Measurements from ENCODE around the gene KLK11. TPM values are rescaled to one million over a fixed set of nuclear protein-coding genes. Genes with fewer than 3 reads are reported as not detected.

Gene KLK11
- polyA plus RNA-seq, 3 donors = not detected

DNA sequence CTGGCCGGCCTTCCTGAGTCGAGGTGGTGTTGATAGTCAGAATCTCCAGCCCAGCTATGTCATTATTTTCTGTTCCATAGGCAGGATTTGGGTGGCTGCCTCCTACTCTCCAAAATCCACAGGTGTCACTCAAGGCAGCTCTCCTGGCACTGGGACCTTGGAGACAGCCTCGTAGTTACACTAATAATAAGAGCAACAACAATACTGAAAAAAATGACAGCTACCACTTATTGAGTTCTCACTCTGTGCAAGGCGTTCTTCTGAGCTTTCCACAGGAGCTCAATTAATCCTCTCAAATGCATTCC, 20.6 kb upstream of the KLK11 start:
- TF ChIP-seq, protein P1, sequence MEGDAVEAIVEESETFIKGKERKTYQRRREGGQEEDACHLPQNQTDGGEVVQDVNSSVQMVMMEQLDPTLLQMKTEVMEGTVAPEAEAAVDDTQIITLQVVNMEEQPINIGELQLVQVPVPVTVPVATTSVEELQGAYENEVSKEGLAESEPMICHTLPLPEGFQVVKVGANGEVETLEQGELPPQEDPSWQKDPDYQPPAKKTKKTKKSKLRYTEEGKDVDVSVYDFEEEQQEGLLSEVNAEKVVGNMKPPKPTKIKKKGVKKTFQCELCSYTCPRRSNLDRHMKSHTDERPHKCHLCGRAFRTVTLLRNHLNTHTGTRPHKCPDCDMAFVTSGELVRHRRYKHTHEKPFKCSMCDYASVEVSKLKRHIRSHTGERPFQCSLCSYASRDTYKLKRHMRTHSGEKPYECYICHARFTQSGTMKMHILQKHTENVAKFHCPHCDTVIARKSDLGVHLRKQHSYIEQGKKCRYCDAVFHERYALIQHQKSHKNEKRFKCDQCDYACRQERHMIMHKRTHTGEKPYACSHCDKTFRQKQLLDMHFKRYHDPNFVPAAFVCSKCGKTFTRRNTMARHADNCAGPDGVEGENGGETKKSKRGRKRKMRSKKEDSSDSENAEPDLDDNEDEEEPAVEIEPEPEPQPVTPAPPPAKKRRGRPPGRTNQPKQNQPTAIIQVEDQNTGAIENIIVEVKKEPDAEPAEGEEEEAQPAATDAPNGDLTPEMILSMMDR (IDR thresholded peaks at IDR 0.05) = no peak
- no peaks in the 10 kb centered on the region for H3K36me3 ChIP-seq (replicated peaks in 1 of 2; ENCODE audit: control insufficient read depth in 1 of 2, insufficient read depth in 2 of 2, low read length in 2 of 2)

GRCh38 chr19:51044327-51044726, 17.9 kb upstream of the KLK11 start:
- Histone ChIP-seq H3K79me2 (ENCODE audit: insufficient read depth, low read length) (no peaks in the 10 kb centered on the region), H3K4me1 (ENCODE audit: control insufficient read depth in 1 of 2, insufficient read depth in 2 of 2, low read length in 2 of 2) (no peaks in the 10 kb centered on the region), H3K27ac (ENCODE audit: low read depth in 1 of 2, low read length in 2 of 2) (no peak overlapping the region), H4K20me1 (ENCODE audit: insufficient read depth, low read length) (no peaks in the 10 kb centered on the region), H3K4me3 (replicated peaks in 1 of 3; ENCODE audit: low read depth in 2 of 3, low read length in 3 of 3) (no peak overlapping the region), H3K9me3 (replicated peaks in 1 of 2; ENCODE audit: control insufficient read depth in 1 of 2, insufficient read depth in 1 of 2, low read length in 2 of 2) (no peaks in the 10 kb centered on the region), H3K9ac (ENCODE audit: insufficient read depth, low read length, poor library complexity, severe bottlenecking) (no peak overlapping the region), H3K4me2 (replicated peaks; ENCODE audit: extremely low read depth, low read length, poor library complexity, severe bottlenecking) (no peak overlapping the region), H3K36me3 (replicated peaks in 1 of 2; ENCODE audit: control insufficient read depth in 1 of 2, insufficient read depth in 2 of 2, low read length in 2 of 2) (no peaks in the 10 kb centered on the region), H2AFZ (ENCODE audit: insufficient read depth, low read depth, low read length, poor library complexity, severe bottlenecking) (no peak overlapping the region), H3K27me3 (ENCODE audit: control insufficient read depth in 2 of 2, insufficient read depth in 2 of 2, low read length in 2 of 2) (peaks cover 0 to 5% of the 10 kb centered on the region in 2 donors)
- Mint-ChIP-seq H3K4me1 (no peaks in the 10 kb centered on the region), H3K4me3 (no peak overlapping the region), H3K36me3 (no peaks in the 10 kb centered on the region), H3K27me3 (ENCODE audit: low read depth in 3 of 3) (peaks cover 8 to 23% (median 21%) of the 10 kb centered on the region in 3 donors), H3K9me3 (peaks cover 0 to 17% (median 0%) of the 10 kb centered on the region in 7 donors), H3K27ac (no peak overlapping the region)
- intact Hi-C loops (cut with micrococcal nuclease) = no loop called here
- WGBS (ENCODE audit: insufficient coverage) = 100% methylated on average over 4 of the region's 11 CpGs
- no peak for DNase-seq
- TF ChIP-seq, protein P1 (IDR thresholded peaks at IDR 0.05) = no peak

More for the DNA sequence above, 20.6 kb upstream of the KLK11 start:
- Histone ChIP-seq H3K9ac (ENCODE audit: insufficient read depth, low read length, poor library complexity, severe bottlenecking) (no peak overlapping the region), H2AFZ (ENCODE audit: insufficient read depth, low read depth, low read length, poor library complexity, severe bottlenecking) (no peak overlapping the region), H3K27ac (ENCODE audit: low read depth in 1 of 2, low read length in 2 of 2) (no peak overlapping the region), H3K79me2 (ENCODE audit: insufficient read depth, low read length) (no peaks in the 10 kb centered on the region), H4K20me1 (ENCODE audit: insufficient read depth, low read length) (no peaks in the 10 kb centered on the region), H3K27me3 (ENCODE audit: control insufficient read depth in 2 of 2, insufficient read depth in 2 of 2, low read length in 2 of 2) (peaks cover 0 to 5% of the 10 kb centered on the region in 2 donors), H3K4me1 (ENCODE audit: control insufficient read depth in 1 of 2, insufficient read depth in 2 of 2, low read length in 2 of 2) (no peaks in the 10 kb centered on the region), H3K4me3 (replicated peaks in 1 of 3; ENCODE audit: low read depth in 2 of 3, low read length in 3 of 3) (no peak overlapping the region), H3K9me3 (replicated peaks in 1 of 2; ENCODE audit: control insufficient read depth in 1 of 2, insufficient read depth in 1 of 2, low read length in 2 of 2) (no peaks in the 10 kb centered on the region), H3K4me2 (replicated peaks; ENCODE audit: extremely low read depth, low read length, poor library complexity, severe bottlenecking) (no peak overlapping the region)
- no peaks in the 10 kb centered on the region for H3K36me3 Mint-ChIP-seq
- peaks cover 0 to 14% (median 6%) of the 10 kb centered on the region in 7 donors for H3K9me3 Mint-ChIP-seq
- WGBS (ENCODE audit: insufficient coverage) = 10% methylated on average over 2 of the region's 4 CpGs
- no peaks in the 10 kb centered on the region for H3K4me1 Mint-ChIP-seq
- peaks cover 8 to 27% (median 26%) of the 10 kb centered on the region in 3 donors for H3K27me3 Mint-ChIP-seq (ENCODE audit: low read depth in 3 of 3)
- intact Hi-C loops (cut with micrococcal nuclease) = no loop called here
- H3K4me3 Mint-ChIP-seq = no peak overlapping the region
- no peak for DNase-seq
- H3K27ac Mint-ChIP-seq = no peak overlapping the region
